Mucosa of rectum (tissue), 2 donors: ENCODE results near the gene MFRP.

Source experiments
- H3K27ac ChIP-seq, 2 donors: one replicate each; pipeline ENCODE4 v1.7.0; 2013; ENCODE audit warnings: inconsistent platforms in 2 of 2, low read depth in 2 of 2, low read length in 2 of 2
- H3K27me3 ChIP-seq, 2 donors: one replicate each; pipeline ENCODE4 v1.7.0; 2013; ENCODE audit warnings: low read length in 2 of 2; ENCODE audit not compliant: control insufficient read depth in 2 of 2, insufficient read depth in 2 of 2
- H3K36me3 ChIP-seq, 2 donors: one replicate each; pipeline ENCODE4 v1.7.0; 2013; ENCODE audit warnings: low read length in 2 of 2; ENCODE audit not compliant: control insufficient read depth in 2 of 2, insufficient read depth in 2 of 2
- H3K4me1 ChIP-seq, 2 donors: one replicate each; pipeline ENCODE4 v1.7.0; 2013; ENCODE audit warnings: low read length in 2 of 2, mild to moderate bottlenecking in 1 of 2; ENCODE audit not compliant: control insufficient read depth in 2 of 2, insufficient read depth in 2 of 2
- H3K4me3 ChIP-seq, 2 donors: one replicate each; pipeline ENCODE4 v1.7.0; 2013; ENCODE audit warnings: low read length in 2 of 2
- H3K9ac ChIP-seq, 2 donors: one replicate each; pipeline ENCODE4 v1.7.0; 2013; ENCODE audit warnings: low read length in 2 of 2, low read depth in 1 of 2, mild to moderate bottlenecking in 1 of 2
- H3K9me3 ChIP-seq, 2 donors: one replicate each; pipeline ENCODE4 v1.7.0; 2013; ENCODE audit warnings: low read length in 2 of 2; ENCODE audit not compliant: control insufficient read depth in 2 of 2
- donor health status: healthy.
- donor health status: Normal muscosa, but diverticular disease.

Gene MFRP

DNA sequence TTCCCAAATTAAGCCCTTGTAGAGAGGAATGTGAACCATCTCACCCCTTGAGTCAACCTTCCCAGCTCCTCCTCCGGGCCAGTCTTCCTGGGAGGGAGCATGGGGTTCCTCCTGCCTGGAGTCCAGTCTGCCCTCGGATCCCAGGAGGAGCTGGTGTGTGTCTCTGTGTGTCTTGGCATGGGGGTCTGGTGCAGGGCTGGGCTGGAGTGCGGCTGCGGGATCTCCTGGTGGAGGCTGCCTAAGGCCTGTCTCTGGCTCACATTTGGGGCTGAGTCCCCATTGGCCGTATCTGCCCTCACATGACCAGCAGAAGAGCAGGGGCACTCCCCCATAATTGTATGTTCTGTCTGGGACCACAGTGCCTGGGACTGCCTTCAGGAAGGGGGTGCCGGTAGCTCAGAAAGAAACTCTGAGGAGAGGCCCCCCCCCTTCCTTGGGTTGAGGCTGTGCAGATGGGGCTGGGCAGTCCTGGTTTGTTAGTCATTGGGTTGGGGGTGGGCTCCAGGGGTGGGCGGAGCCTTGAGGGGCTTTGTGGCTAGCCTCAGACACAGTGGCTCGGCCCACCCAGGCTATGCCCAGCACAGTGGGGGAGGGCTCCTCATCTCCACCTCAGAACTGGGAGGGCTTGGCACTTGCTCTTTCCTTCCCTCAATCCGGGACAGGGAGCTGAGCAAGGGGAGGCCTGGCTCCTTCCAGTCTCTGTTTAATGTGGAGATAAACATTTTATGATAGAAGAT is 8.8 kb downstream of the MFRP start:
- Histone ChIP-seq H3K27me3 (peaks cover 11 to 19% of the 10 kb centered on the region in 2 donors), H3K4me3 (no peak overlapping the region), H3K9ac (no peak overlapping the region), H3K4me1 (peaks cover 32 to 33% of the 10 kb centered on the region in 2 donors), H3K36me3 (peaks cover 2 to 3% of the 10 kb centered on the region in 2 donors), H3K9me3 (no peaks in the 10 kb centered on the region), H3K27ac (peak overlapping the region; percentile 53 to 58)

DNA sequence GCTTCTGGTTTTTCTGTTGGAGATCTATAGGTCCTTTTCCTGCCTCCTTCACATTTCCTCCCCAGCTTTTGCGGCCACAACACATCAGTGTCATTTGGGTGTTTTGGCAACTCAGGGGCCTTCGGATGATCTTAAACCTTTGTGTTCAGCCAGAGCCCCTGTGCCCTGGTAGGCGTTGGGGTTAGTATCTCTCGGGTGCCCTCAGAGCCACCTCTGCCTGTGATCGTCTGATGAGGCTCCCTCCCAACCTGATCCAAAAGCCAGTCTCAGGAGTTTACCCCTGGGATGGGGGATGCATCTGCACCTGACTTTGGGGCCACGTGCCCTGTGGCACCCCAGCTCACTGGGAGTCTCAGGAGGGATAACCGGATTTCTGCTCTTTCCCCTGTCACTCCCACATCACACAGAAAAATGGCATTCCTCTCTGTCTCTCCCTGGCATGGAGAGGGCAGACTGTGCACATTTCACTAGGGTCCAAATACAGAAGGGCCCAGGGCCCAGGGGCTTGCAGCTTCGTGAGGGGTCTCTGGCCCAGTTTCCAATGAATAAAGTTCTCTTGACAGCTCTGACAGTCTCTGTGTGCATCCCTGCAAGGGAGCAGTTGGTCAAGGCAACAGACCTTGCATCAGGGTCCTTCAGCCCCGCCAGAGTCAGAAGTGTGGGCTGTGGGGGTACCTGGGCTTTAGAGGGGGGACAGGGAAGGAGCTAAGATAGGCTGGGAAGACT is 9.6 kb downstream of the MFRP start:
- Histone ChIP-seq H3K27me3 (peaks cover 11 to 17% of the 10 kb centered on the region in 2 donors), H3K4me1 (peaks cover 32 to 33% of the 10 kb centered on the region in 2 donors), H3K9ac (no peak overlapping the region), H3K4me3 (no peak overlapping the region), H3K36me3 (peaks cover 2 to 3% of the 10 kb centered on the region in 2 donors), H3K9me3 (no peaks in the 10 kb centered on the region), H3K27ac (peak overlapping the region in 1 of 2 donors; percentile 58)

DNA sequence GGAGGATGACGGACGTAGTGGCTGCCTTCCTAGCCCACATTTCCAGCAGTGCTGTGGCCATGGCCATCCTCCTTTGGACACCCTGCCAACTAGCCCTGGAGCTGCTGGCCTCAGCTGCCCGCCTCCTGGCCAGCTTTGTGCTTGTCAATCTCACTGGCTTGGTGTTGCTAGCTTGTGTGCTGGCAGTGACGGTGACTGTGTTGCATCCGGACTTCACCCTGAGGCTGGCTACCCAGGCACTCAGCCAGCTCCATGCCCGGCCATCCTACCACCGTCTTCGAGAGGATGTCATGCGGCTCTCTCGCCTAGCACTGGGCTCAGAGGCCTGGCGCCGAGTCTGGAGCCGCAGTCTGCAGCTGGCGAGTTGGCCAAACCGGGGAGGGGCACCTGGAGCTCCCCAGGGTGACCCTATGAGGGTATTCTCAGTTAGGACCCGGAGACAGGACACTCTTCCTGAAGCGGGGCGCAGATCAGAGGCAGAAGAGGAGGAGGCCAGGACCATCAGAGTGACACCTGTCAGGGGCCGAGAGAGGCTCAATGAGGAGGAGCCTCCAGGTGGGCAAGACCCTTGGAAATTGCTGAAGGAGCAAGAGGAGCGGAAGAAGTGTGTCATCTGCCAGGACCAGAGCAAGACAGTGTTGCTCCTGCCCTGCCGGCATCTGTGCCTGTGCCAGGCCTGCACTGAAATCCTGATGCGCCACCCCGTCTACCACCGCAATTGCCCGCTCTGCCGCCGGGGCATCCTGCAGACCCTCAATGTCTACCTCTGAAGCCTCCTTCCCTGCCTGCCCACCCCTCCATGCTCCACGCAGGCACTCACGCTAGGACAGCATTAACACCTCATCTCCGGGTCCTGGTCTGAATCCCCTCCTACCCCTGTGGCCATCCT is 10.6 kb downstream of the MFRP start:
- peaks cover 2 to 3% of the 10 kb centered on the region in 2 donors for H3K36me3 ChIP-seq
- H3K4me3 ChIP-seq = peak overlapping the region in 1 of 2 donors; percentile 90
- no peak overlapping the region for H3K9ac ChIP-seq
- no peaks in the 10 kb centered on the region for H3K9me3 ChIP-seq
- peaks cover 25 to 30% of the 10 kb centered on the region in 2 donors for H3K4me1 ChIP-seq
- H3K27me3 ChIP-seq = peaks cover 6 to 8% of the 10 kb centered on the region in 2 donors
- no peak overlapping the region for H3K27ac ChIP-seq

DNA sequence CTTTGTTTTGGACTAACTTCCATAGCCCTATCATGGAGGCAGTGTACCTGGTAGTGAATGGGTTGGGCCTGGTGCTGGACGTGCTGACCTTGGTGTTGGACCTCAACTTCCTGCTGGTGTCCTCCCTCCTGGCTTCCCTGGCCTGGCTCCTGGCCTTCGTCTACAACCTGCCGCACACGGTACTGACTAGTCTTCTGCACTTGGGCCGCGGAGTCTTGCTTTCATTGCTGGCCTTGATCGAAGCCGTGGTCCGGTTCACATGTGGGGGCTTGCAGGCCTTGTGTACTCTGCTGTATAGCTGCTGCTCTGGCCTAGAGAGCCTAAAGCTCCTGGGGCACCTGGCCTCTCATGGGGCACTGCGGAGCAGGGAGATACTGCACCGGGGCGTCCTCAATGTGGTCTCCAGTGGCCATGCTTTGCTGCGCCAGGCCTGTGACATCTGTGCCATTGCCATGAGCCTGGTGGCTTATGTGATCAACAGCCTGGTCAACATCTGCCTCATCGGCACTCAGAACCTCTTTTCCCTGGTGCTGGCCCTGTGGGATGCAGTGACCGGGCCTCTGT is 11.3 kb downstream of the MFRP start:
- Histone ChIP-seq H3K27me3 (peaks cover 5 to 8% of the 10 kb centered on the region in 2 donors), H3K27ac (no peak overlapping the region), H3K9me3 (no peaks in the 10 kb centered on the region), H3K36me3 (peaks cover 2 to 3% of the 10 kb centered on the region in 2 donors), H3K4me3 (peak overlapping the region; percentile 79 to 90), H3K9ac (peak overlapping the region; percentile 78 to 86), H3K4me1 (peaks cover 23 to 27% of the 10 kb centered on the region in 2 donors)

DNA sequence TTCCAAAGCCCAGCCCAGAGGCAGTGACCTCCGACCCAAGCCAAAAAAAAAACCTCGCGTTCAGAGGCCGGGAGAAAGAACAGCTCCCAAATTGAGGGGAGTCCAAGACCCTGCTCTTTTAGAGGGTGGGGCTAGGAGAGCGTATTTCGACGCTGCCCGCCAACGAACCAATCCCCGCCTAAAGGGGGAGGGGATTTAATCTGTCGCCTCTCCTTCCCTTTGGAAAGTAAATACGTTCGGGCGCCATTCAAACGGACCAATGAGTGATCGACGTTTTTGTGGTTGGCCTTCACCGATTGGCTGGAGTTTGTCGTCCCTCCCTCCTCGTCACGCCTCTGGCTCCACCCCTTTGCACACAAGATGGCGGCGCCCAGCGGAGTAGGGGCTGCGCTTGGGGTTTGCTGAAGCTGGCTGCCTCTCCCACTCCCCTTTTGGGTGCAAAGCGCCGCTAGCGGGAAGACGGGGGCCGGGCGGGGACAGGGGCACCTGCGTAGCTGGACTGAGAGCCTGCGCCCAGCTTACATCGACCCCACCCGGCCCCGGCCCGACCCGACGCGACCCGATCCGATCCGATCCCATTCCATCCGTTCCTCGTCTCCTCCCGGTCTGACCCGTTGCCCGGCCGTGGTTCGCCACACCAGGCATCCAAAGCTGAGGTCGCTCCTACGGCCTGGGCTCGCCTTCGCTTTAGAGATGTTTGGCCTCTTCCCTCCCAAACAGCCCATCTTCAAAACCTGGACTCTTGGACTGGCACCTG is 12.2 kb downstream of the MFRP start, which contains the start of gene RNF26:
Gene RNF26, plus strand, starts transcription at position 354 of the 757 bp plus-strand sequence. CDS start 596 bp downstream, outside the sequence.
- Histone ChIP-seq H3K27me3 (peaks cover 3 to 8% of the 10 kb centered on the region in 2 donors), H3K27ac (peak within 1 kb of the TSS; percentile 70 to 72), H3K4me1 (peaks cover 19 to 24% of the 10 kb centered on the region in 2 donors), H3K9me3 (no peaks in the 10 kb centered on the region), H3K36me3 (peaks cover 2 to 3% of the 10 kb centered on the region in 2 donors), H3K4me3 (peak within 1 kb of the TSS; percentile 79 to 90), H3K9ac (peak within 1 kb of the TSS; percentile 78 to 86)

DNA sequence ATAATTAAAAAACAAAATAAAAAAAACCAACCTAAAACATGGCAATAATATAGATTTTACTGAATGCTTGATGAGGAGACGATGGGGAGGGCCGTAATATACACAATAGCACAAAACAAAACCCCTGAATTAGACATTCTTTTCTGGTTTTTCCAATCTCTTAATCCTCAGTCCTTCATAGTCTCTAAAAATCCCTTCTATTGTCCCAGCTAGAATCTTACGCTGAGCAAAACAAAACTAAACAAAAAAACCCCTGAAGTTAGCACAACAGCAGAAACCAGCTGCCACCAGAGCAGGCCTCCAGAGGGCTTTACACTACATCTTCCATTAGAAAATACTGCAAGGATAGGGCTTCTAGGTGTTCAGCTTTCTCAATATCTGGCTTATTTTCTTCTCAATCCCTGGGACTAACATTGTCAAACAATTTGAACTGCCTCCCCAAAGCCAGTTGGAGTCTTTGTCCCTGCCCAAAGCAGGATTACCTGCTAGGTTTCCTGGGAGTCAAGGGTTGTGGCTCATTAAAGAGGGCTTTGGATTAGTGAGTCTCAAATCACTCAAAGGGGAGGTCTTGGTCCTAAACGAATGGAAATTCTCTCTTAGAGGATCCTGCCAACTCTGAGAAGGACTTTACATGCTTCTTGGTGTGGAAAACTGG is 14.3 kb downstream of the MFRP start:
- H3K4me1 ChIP-seq = peaks cover 13 to 18% of the 10 kb centered on the region in 2 donors
- H3K36me3 ChIP-seq = peaks cover 2 to 3% of the 10 kb centered on the region in 2 donors
- H3K9me3 ChIP-seq = no peaks in the 10 kb centered on the region
- no peak overlapping the region for H3K9ac ChIP-seq
- peaks cover 0 to 6% of the 10 kb centered on the region in 2 donors for H3K27me3 ChIP-seq
- no peak overlapping the region for H3K4me3 ChIP-seq
- H3K27ac ChIP-seq = no peak overlapping the region

DNA sequence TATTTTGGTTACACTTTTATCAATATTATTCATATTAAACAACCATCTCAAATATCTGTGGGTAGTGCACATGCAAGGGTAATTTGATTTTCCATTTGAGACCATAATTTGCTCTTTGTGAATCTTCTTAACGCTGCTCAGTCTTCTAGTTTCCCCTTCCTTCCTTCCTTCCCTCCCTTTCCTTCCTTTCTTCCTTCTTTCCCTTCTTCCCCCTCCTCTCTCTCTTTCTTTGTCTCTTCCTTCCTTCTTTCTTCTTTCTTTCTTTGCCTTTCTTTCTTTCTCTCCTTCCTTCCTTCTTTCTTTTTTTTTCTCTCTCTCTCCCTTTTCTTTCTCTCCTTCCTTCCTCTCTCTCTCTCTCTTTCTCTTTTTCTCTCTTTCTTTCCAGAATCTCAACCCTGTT is 16.3 kb downstream of the MFRP start:
- H3K27me3 ChIP-seq = peaks cover 0 to 6% of the 10 kb centered on the region in 2 donors
- no peak overlapping the region for H3K4me3 ChIP-seq
- H3K27ac ChIP-seq = no peak overlapping the region
- peaks cover 9 to 11% of the 10 kb centered on the region in 2 donors for H3K4me1 ChIP-seq
- H3K9ac ChIP-seq = no peak overlapping the region
- no peaks in the 10 kb centered on the region for H3K9me3 ChIP-seq
- H3K36me3 ChIP-seq = no peaks in the 10 kb centered on the region

DNA sequence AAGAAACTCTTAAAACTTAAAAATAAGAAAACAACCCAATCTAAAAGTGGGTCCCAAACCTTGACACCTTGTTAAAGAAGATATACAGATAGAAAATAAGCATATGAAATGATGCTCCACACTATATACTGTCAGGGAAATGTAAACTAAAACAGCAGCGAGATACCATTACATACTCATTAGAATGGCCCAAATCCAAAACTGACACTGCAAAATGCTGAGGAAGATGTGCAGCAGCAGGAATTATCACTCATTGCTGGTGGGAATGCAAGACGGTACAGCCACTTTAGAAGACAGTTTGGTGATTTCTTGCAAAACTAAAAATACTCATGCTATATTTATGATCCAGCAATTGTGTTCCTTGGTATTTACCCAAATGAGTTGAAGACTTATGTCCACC is 17.2 kb downstream of the MFRP start:
- no peaks in the 10 kb centered on the region for H3K36me3 ChIP-seq
- H3K4me3 ChIP-seq = no peak overlapping the region
- no peaks in the 10 kb centered on the region for H3K9me3 ChIP-seq
- H3K27ac ChIP-seq = no peak overlapping the region
- no peak overlapping the region for H3K9ac ChIP-seq
- peaks cover 0 to 6% of the 10 kb centered on the region in 2 donors for H3K27me3 ChIP-seq
- peaks cover 3 to 4% of the 10 kb centered on the region in 2 donors for H3K4me1 ChIP-seq
